ENCODE results near the gene GRB10.

GRB10 gene

GRCh38 chr7:50603287-50603686 is 179.4 kb downstream of the GRB10 start:
- DNase-seq (ENCODE audit: insufficient read length, low spot score) (no peak), FAIRE-seq (no peak)
- TF ChIP-seq POLR2A (IDR thresholded peaks at IDR 0.05; ENCODE audit: low read depth, low read length) = no peak
- TF ChIP-seq TAF1 (IDR thresholded peaks at IDR 0.05; ENCODE audit: low read depth, low read length) = no peak

- FAIRE-seq (no peak), DNase-seq (ENCODE audit: insufficient read length, low spot score) (no peak)
- no peak for TF ChIP-seq POLR2A (IDR thresholded peaks at IDR 0.05; ENCODE audit: low read depth, low read length)
- TF ChIP-seq SPI1 (IDR thresholded peaks at IDR 0.05; ENCODE audit: low read depth, low read length) = no peak
- no peak for TF ChIP-seq TAF1 (IDR thresholded peaks at IDR 0.05; ENCODE audit: low read depth, low read length)
- no peak for TF ChIP-seq PAX5 (IDR thresholded peaks at IDR 0.05; ENCODE audit: insufficient read depth, low read length, severe bottlenecking)
- no peak for TF ChIP-seq POLR2AphosphoS5 (IDR thresholded peaks at IDR 0.05; ENCODE audit: low read depth, low read length)
- TF ChIP-seq POU2F2 (IDR thresholded peaks at IDR 0.05; ENCODE audit: low read depth, low read length) = no peak
Observed at GRCh38 chr7:50599385-50599784, 183.3 kb downstream of the GRB10 start.

- no peak for DNase-seq (ENCODE audit: insufficient read length, low spot score)
- FAIRE-seq = no peak
- TF ChIP-seq POLR2A (IDR thresholded peaks at IDR 0.05; ENCODE audit: low read depth, low read length) (no peak), POLR2AphosphoS5 (IDR thresholded peaks at IDR 0.05; ENCODE audit: low read depth, low read length) (no peak), PAX5 (IDR thresholded peaks at IDR 0.05; ENCODE audit: insufficient read depth, low read length, severe bottlenecking) (no peak), SPI1 (IDR thresholded peaks at IDR 0.05; ENCODE audit: low read depth, low read length) (no peak), POU2F2 (IDR thresholded peaks at IDR 0.05; ENCODE audit: low read depth, low read length) (no peak), TAF1 (IDR thresholded peaks at IDR 0.05; ENCODE audit: low read depth, low read length) (no peak)
Observed at GRCh38 chr7:50598460-50599343, 184.0 kb downstream of the GRB10 start.

DNA sequence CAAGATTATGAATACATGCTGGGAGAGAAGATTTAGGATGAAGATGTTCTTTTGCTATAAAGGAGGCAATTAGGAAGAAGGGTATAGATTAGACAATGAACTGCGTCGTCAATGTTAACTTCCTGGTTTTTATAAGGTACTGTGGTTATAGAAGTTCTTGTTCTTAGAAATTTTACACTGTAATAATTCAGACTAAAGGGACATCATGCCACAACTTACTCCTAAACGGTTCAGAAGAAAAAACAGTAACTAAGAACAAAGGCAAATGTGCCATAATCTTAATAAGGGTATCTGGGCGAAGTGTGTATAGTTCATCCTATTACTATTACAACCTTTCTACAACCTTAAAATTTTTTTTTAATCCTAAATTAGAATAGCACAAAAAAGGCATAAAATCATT is 186.2 kb downstream of the GRB10 start:
- no peak for FAIRE-seq
- DNase-seq (ENCODE audit: insufficient read length, low spot score) = no peak
- TF ChIP-seq TAF1 (IDR thresholded peaks at IDR 0.05; ENCODE audit: low read depth, low read length) (no peak), PAX5 (IDR thresholded peaks at IDR 0.05; ENCODE audit: insufficient read depth, low read length, severe bottlenecking) (no peak), POU2F2 (IDR thresholded peaks at IDR 0.05; ENCODE audit: low read depth, low read length) (no peak), SPI1 (IDR thresholded peaks at IDR 0.05; ENCODE audit: low read depth, low read length) (no peak), POLR2AphosphoS5 (IDR thresholded peaks at IDR 0.05; ENCODE audit: low read depth, low read length) (no peak)

GRCh38 chr7:50595491-50596102 is 187.1 kb downstream of the GRB10 start:
- FAIRE-seq (no peak), DNase-seq (ENCODE audit: insufficient read length, low spot score) (no peak)
- TF ChIP-seq SPI1 (IDR thresholded peaks at IDR 0.05; ENCODE audit: low read depth, low read length) (no peak), TAF1 (IDR thresholded peaks at IDR 0.05; ENCODE audit: low read depth, low read length) (no peak), POLR2A (IDR thresholded peaks at IDR 0.05; ENCODE audit: low read depth, low read length) (no peak), POU2F2 (IDR thresholded peaks at IDR 0.05; ENCODE audit: low read depth, low read length) (no peak), PAX5 (IDR thresholded peaks at IDR 0.05; ENCODE audit: insufficient read depth, low read length, severe bottlenecking) (no peak), POLR2AphosphoS5 (IDR thresholded peaks at IDR 0.05; ENCODE audit: low read depth, low read length) (no peak)

- DNase-seq (ENCODE audit: insufficient read length, low spot score) (no peak), FAIRE-seq (no peak)
- TF ChIP-seq SPI1 (IDR thresholded peaks at IDR 0.05; ENCODE audit: low read depth, low read length) (no peak), POU2F2 (IDR thresholded peaks at IDR 0.05; ENCODE audit: low read depth, low read length) (no peak), POLR2A (IDR thresholded peaks at IDR 0.05; ENCODE audit: low read depth, low read length) (no peak), PAX5 (IDR thresholded peaks at IDR 0.05; ENCODE audit: insufficient read depth, low read length, severe bottlenecking) (no peak), POLR2AphosphoS5 (IDR thresholded peaks at IDR 0.05; ENCODE audit: low read depth, low read length) (no peak), TAF1 (IDR thresholded peaks at IDR 0.05; ENCODE audit: low read depth, low read length) (no peak)
Observed at GRCh38 chr7:50594734-50595485, 187.8 kb downstream of the GRB10 start.

GRCh38 chr7:50594136-50594535 is 188.6 kb downstream of the GRB10 start:
- no peak for TF ChIP-seq PAX5 (IDR thresholded peaks at IDR 0.05; ENCODE audit: insufficient read depth, low read length, severe bottlenecking)
- no peak for TF ChIP-seq POU2F2 (IDR thresholded peaks at IDR 0.05; ENCODE audit: low read depth, low read length)
- DNase-seq (ENCODE audit: insufficient read length, low spot score) (no peak), FAIRE-seq (no peak)

GRCh38 chr7:50592940-50593339 is 189.8 kb downstream of the GRB10 start:
- TF ChIP-seq POU2F2 (IDR thresholded peaks at IDR 0.05; ENCODE audit: low read depth, low read length) = no peak
- no peak for FAIRE-seq
- DNase-seq (ENCODE audit: insufficient read length, low spot score) = no peak

- FAIRE-seq = no peak
- DNase-seq (ENCODE audit: insufficient read length, low spot score) = no peak
- TF ChIP-seq PAX5 (IDR thresholded peaks at IDR 0.05; ENCODE audit: insufficient read depth, low read length, severe bottlenecking) (no peak), TAF1 (IDR thresholded peaks at IDR 0.05; ENCODE audit: low read depth, low read length) (no peak)
Observed at GRCh38 chr7:50591480-50592438, 190.9 kb downstream of the GRB10 start.

Data from GM12891 (cell line).